Hepatocyte (in vitro differentiated cells): ENCODE measurements around the gene FOXP4. TPM values are rescaled to one million over a fixed set of nuclear protein-coding genes. Genes with fewer than 3 reads are reported as not detected.
A peak's percentile ranks its signal among the peaks of the same experiment; 100 is the strongest.

Experiments
- DNase-seq: peaks from one replicate; pipeline ENCODE4 v3.0.0-alpha.2; 2016; ENCODE audit warnings: low spot score
- H2AFZ ChIP-seq: fragments of 200-600 bp; sonication (generic); 2 replicates; pipeline ENCODE4 v1.6.0; 2016; ENCODE audit warnings: antibody characterized with exemption, mild to moderate bottlenecking
- H3K27ac ChIP-seq: fragments of 200-600 bp; sonication (generic); 2 replicates; pipeline ENCODE4 v1.5.1; 2016; ENCODE audit warnings: mild to moderate bottlenecking
- H3K27me3 ChIP-seq: fragments of 200-600 bp; sonication (generic); 2 replicates; pipeline ENCODE4 v1.6.1; 2016
- H3K36me3 ChIP-seq: fragments of 200-600 bp; sonication (generic); replicated peaks from 2 replicates; pipeline ENCODE4 v1.5.1; 2016; ENCODE audit warnings: low read depth; ENCODE audit not compliant: insufficient read depth
- H3K4me1 ChIP-seq: fragments of 200-600 bp; sonication (generic); 2 replicates; pipeline ENCODE4 v1.5.1; 2016; ENCODE audit warnings: mild to moderate bottlenecking, moderate library complexity; ENCODE audit not compliant: insufficient read depth
- H3K4me2 ChIP-seq: fragments of 200-600 bp; sonication (generic); 2 replicates; pipeline ENCODE4 v1.6.0; 2016
- H3K4me3 ChIP-seq: fragments of 200-600 bp; sonication (generic); 2 replicates; pipeline ENCODE4 v1.5.1; 2016; ENCODE audit warnings: mild to moderate bottlenecking
- H3K79me2 ChIP-seq: fragments of 200-600 bp; sonication (generic); 2 replicates; pipeline ENCODE4 v1.6.0; 2017; ENCODE audit warnings: mild to moderate bottlenecking
- H3K9me2 ChIP-seq: fragments of 200-600 bp; sonication (generic); replicated peaks from 2 replicates; pipeline ENCODE4 v1.6.0; 2017; ENCODE audit warnings: mild to moderate bottlenecking; ENCODE audit not compliant: insufficient read depth
- H3K9me3 ChIP-seq: fragments of 200-600 bp; sonication (generic); 2 replicates; pipeline ENCODE4 v1.5.1; 2016; ENCODE audit warnings: low read depth, mild to moderate bottlenecking
- H4K20me1 ChIP-seq: fragments of 200-600 bp; sonication (generic); 2 replicates; pipeline ENCODE4 v1.6.0; 2016; ENCODE audit warnings: mild to moderate bottlenecking; ENCODE audit not compliant: insufficient read depth, poor library complexity, severe bottlenecking
- CTCF ChIP-seq: fragments of 200-600 bp; sonication (generic); IDR thresholded peaks from 2 replicates; pipeline ENCODE4 v1.5.1; 2016; ENCODE audit warnings: antibody characterized with exemption, mild to moderate bottlenecking; ENCODE audit not compliant: poor library complexity
- EZH2 ChIP-seq: fragments of 200-600 bp; sonication (generic); IDR thresholded peaks from 2 replicates; pipeline ENCODE4 v1.6.1; 2016; ENCODE audit warnings: antibody characterized with exemption, mild to moderate bottlenecking, borderline replicate concordance
- EZH2phosphoT487 ChIP-seq: fragments of 200-600 bp; sonication (generic); IDR thresholded peaks from one replicate; pipeline ENCODE4 v1.6.1; 2018; ENCODE audit warnings: antibody characterized with exemption, mild to moderate bottlenecking, low read depth, moderate library complexity; ENCODE audit not compliant: unreplicated experiment, severe bottlenecking
- WGBS: methylation state at CpG from one replicate; pipeline ENCODE4 v1.1.6; 2016; ENCODE audit warnings: low lambda C conversion rate; ENCODE audit errors: missing lambda C conversion rate; 5-methylcytosine and 5-hydroxymethylcytosine counted together
- polyA plus RNA-seq: library from polyadenylated mRNA; unstranded; fragments of >200 nt; fragmentation: Nextera tagmentation; extraction: Ambion mirVana; gene quantifications from 2 replicates; pipeline ENCODE4 v1.2.1, GENCODE V29; 2016
- total RNA-seq: library from RNA; depleted of rRNA; stranded (reverse); fragments of >200 nt; gene quantifications from 2 replicates; pipeline ENCODE4 v1.2.3, GENCODE V29; 2014

FOXP4 gene
- total and polyA plus RNA-seq, 2 experiments from 2014 or later, result 24.3 to 87.8 TPM

DNA sequence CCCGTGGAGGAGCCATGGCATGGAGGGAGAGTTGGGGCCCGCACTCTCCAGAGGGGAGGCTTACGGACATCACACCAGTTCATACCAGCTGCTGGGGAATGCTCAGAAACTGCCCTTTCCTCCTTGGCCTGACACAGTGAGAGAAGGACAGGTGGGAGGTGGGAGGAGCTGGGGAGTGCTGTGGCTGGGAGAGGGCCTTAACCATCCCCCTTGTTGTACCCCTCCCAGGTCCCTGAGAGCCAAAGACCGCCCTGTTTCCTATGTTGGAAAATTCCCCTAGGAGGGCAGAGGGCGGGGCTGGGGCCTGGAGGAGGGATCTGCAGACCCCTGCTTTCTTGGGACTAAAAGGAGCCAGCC lies 24.1 kb downstream of the FOXP4 start:
- H3K4me1 ChIP-seq, result peaks cover 57% of the 10 kb centered on the region
- H3K36me3 ChIP-seq, result no peaks in the 10 kb centered on the region
- H4K20me1 ChIP-seq, result peaks cover 69% of the 10 kb centered on the region
- peaks cover 94% of the 10 kb centered on the region for H3K79me2 ChIP-seq
- no peaks in the 10 kb centered on the region for H3K27me3 ChIP-seq
- H3K4me2 ChIP-seq, result no peak overlapping the region
- no peaks in the 10 kb centered on the region for H3K9me3 ChIP-seq
- H3K27ac ChIP-seq, result peak overlapping the region; percentile 13
- no peak overlapping the region for H3K4me3 ChIP-seq
- DNase-seq, result no peak
- no peak for TF ChIP-seq EZH2
- TF ChIP-seq EZH2phosphoT487, result no peak
- TF ChIP-seq CTCF, result no peak
- H3K9me2 ChIP-seq, result no peaks in the 10 kb centered on the region
- 61% methylated on average over 5 of the region's 5 CpGs for WGBS
- no peak overlapping the region for H2AFZ ChIP-seq

DNA sequence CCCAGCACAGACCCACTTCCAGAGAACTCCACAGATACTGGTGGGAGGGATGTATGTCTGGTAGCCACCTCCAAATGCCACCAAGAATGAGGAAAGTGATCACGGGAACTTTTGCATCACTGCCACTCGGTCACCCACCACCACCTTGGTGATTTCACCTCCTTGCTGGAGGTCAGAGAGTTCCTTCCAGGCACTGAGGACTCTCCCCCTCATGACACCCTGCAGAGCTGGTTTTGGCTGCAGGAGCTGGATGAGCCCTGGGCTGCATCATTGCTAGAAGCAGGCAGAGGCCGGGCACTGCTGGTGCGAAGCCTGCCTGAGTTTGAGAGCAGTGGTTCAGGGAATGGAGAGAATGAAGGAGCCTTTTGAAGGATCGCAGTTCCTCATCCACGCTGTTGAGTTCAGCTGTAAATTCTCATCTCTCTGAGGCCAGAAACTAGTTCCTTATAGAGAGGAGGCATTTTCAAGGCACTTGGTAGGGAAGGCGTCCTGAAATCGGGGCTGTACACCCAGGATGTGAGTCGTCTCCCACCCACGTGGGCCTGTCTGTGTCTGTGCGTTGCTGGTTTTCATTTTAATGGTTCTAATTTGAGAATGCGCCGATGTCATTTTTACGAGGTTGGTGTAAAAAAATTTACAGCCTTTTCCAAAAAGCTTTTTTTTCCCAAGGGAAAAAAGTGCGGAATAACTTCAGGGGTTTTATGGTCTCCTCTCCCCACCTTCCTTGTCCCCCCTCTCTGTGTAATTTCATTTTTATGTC lies 25.0 kb downstream of the FOXP4 start:
- H3K9me3 ChIP-seq, result no peaks in the 10 kb centered on the region
- peaks cover 94% of the 10 kb centered on the region for H3K79me2 ChIP-seq
- no peak overlapping the region for H2AFZ ChIP-seq
- H3K36me3 ChIP-seq, result no peaks in the 10 kb centered on the region
- peak overlapping the region; percentile 50 for H3K27ac ChIP-seq
- no peak for TF ChIP-seq EZH2phosphoT487
- TF ChIP-seq EZH2, result no peak
- no peak for TF ChIP-seq CTCF
- H3K9me2 ChIP-seq, result no peaks in the 10 kb centered on the region
- H3K4me1 ChIP-seq, result peaks cover 66% of the 10 kb centered on the region
- no peak for DNase-seq
- WGBS, result 58% methylated on average over 15 of the region's 15 CpGs
- H3K27me3 ChIP-seq, result no peaks in the 10 kb centered on the region
- H3K4me3 ChIP-seq, result no peak overlapping the region
- H3K4me2 ChIP-seq, result peak overlapping the region; percentile 29
- H4K20me1 ChIP-seq, result peaks cover 72% of the 10 kb centered on the region

- no peaks in the 10 kb centered on the region for H3K27me3 ChIP-seq
- H3K4me3 ChIP-seq, result no peak overlapping the region
- no peak for TF ChIP-seq CTCF
- no peak for TF ChIP-seq EZH2
- no peak for TF ChIP-seq EZH2phosphoT487
- H3K9me2 ChIP-seq, result no peaks in the 10 kb centered on the region
- no peak for DNase-seq
- H4K20me1 ChIP-seq, result peaks cover 71% of the 10 kb centered on the region
- WGBS, result 96% methylated on average over 2 of the region's 2 CpGs
- no peak overlapping the region for H3K27ac ChIP-seq
- peaks cover 94% of the 10 kb centered on the region for H3K79me2 ChIP-seq
- no peaks in the 10 kb centered on the region for H3K36me3 ChIP-seq
- no peak overlapping the region for H2AFZ ChIP-seq
- H3K4me1 ChIP-seq, result peaks cover 64% of the 10 kb centered on the region
- no peaks in the 10 kb centered on the region for H3K9me3 ChIP-seq
- H3K4me2 ChIP-seq, result no peak overlapping the region
Measured at GRCh38 chr6:41572613-41573012, 26.4 kb downstream of the FOXP4 start.
